ENCODE data around the gene SNX30. TPM values are rescaled to one million over a fixed set of nuclear protein-coding genes. Genes with fewer than 3 reads are reported as not detected.

Gene SNX30
- total RNA-seq, 1 experiment from 2014 or later = 6.9 TPM

- TF ChIP-seq POLR2AphosphoS5 (IDR thresholded peaks at IDR 0.05; ENCODE audit: low read depth, low read length) = no peak
- TF ChIP-seq TCF7L2 (IDR thresholded peaks at IDR 0.05; ENCODE audit: low read depth, low read length) = no peak
- no peak for TF ChIP-seq SIN3A (IDR thresholded peaks at IDR 0.05; ENCODE audit: borderline replicate concordance, insufficient read depth, low read depth, low read length)
- TF ChIP-seq, protein P1, sequence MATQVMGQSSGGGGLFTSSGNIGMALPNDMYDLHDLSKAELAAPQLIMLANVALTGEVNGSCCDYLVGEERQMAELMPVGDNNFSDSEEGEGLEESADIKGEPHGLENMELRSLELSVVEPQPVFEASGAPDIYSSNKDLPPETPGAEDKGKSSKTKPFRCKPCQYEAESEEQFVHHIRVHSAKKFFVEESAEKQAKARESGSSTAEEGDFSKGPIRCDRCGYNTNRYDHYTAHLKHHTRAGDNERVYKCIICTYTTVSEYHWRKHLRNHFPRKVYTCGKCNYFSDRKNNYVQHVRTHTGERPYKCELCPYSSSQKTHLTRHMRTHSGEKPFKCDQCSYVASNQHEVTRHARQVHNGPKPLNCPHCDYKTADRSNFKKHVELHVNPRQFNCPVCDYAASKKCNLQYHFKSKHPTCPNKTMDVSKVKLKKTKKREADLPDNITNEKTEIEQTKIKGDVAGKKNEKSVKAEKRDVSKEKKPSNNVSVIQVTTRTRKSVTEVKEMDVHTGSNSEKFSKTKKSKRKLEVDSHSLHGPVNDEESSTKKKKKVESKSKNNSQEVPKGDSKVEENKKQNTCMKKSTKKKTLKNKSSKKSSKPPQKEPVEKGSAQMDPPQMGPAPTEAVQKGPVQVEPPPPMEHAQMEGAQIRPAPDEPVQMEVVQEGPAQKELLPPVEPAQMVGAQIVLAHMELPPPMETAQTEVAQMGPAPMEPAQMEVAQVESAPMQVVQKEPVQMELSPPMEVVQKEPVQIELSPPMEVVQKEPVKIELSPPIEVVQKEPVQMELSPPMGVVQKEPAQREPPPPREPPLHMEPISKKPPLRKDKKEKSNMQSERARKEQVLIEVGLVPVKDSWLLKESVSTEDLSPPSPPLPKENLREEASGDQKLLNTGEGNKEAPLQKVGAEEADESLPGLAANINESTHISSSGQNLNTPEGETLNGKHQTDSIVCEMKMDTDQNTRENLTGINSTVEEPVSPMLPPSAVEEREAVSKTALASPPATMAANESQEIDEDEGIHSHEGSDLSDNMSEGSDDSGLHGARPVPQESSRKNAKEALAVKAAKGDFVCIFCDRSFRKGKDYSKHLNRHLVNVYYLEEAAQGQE (IDR thresholded peaks at IDR 0.05; ENCODE audit: insufficient read depth in 1 of 2, low read depth in 2 of 2, low read length in 1 of 2) = no peak
- no peak for TF ChIP-seq CTCF (IDR thresholded peaks at IDR 0.05)
- Histone ChIP-seq H3K4me3 (ENCODE audit: low read depth in 2 of 2, low read length in 2 of 2) (no peak overlapping the region), H3K36me3 (ENCODE audit: control insufficient read depth, insufficient read depth, low read length) (no peaks in the 10 kb centered on the region), H3K27me3 (ENCODE audit: control insufficient read depth, insufficient read depth, low read length) (no peaks in the 10 kb centered on the region), H3K27ac (ENCODE audit: low read length) (no peak overlapping the region), H3K9me3 (ENCODE audit: control insufficient read depth, insufficient read depth, low read depth, low read length) (no peaks in the 10 kb centered on the region), H3K4me1 (ENCODE audit: control insufficient read depth, insufficient read depth, low read length) (no peaks in the 10 kb centered on the region)
- ATAC-seq (no peak), DNase-seq (ENCODE audit: low read depth, low spot score) (no peak)
- intact Hi-C loops (cut with micrococcal nuclease; ENCODE audit: unreplicated experiment) (no loop called here), in situ Hi-C loops (cut with HindIII; ENCODE audit: low pct_unique_long_range_greater_than_20kb, low sequenced_read_pairs) (no loop called here)
- POLR2A ChIA-PET = interaction anchor here (0.6 kb wide), 1 partner anchor 392 kb away, joined by 8 read pairs; no protein-coding TSS in a partner anchor
- CTCF ChIA-PET = no interaction called here
- no TSS peak for BruUV-seq (replicated peaks)
These were observed 111.3 kb downstream of the SNX30 start for GRCh38 chr9:112861638-112862555.

DNA sequence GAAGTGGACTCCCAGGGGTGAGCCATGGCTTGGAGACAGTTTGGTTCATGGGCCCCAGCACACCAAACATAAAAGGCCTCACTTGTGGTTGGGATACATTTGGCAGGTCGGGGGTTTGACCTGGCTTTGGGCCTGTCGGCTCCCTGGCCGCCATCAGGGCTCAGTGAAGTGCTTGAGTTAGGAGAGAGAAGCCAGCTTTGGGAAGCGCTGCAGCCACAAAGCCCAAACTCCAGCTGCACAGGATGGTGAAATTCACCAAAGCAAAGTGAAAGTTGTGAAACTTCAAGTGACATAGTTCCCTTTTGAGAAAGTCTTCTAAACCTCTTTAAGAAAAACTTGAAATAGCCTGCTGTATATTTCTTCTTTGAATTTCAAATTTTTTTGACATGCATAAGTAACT lies 112.7 kb downstream of the SNX30 start:
- BruUV-seq (replicated peaks) = no TSS peak
- no peaks in the 10 kb centered on the region for H3K27me3 ChIP-seq (ENCODE audit: control insufficient read depth, insufficient read depth, low read length)
- no peak for DNase-seq (ENCODE audit: low read depth, low spot score)
- no peaks in the 10 kb centered on the region for H3K9me3 ChIP-seq (ENCODE audit: control insufficient read depth, insufficient read depth, low read depth, low read length)
- no peaks in the 10 kb centered on the region for H3K36me3 ChIP-seq (ENCODE audit: control insufficient read depth, insufficient read depth, low read length)
- no peaks in the 10 kb centered on the region for H3K4me1 ChIP-seq (ENCODE audit: control insufficient read depth, insufficient read depth, low read length)
- in situ Hi-C loops (cut with HindIII; ENCODE audit: low pct_unique_long_range_greater_than_20kb, low sequenced_read_pairs) (no loop called here), intact Hi-C loops (cut with micrococcal nuclease; ENCODE audit: unreplicated experiment) (no loop called here)
- no peak for ATAC-seq
- ChIA-PET CTCF (no interaction called here), POLR2A (no interaction called here)
- no peak overlapping the region for H3K27ac ChIP-seq (ENCODE audit: low read length)
- TF ChIP-seq SIN3A (IDR thresholded peaks at IDR 0.05; ENCODE audit: borderline replicate concordance, insufficient read depth, low read depth, low read length) (no peak), POLR2AphosphoS5 (IDR thresholded peaks at IDR 0.05; ENCODE audit: low read depth, low read length) (no peak), TCF7L2 (IDR thresholded peaks at IDR 0.05; ENCODE audit: low read depth, low read length) (no peak), CTCF (IDR thresholded peaks at IDR 0.05) (no peak)
- TF ChIP-seq, protein P1 (IDR thresholded peaks at IDR 0.05; ENCODE audit: insufficient read depth in 1 of 2, low read depth in 2 of 2, low read length in 1 of 2) = no peak
- no peak overlapping the region for H3K4me3 ChIP-seq (ENCODE audit: low read depth in 2 of 2, low read length in 2 of 2)

All from Panc1 (cell line).